ENCODE results near the gene CFAP107. TPM values are rescaled to one million over a fixed set of nuclear protein-coding genes. Genes with fewer than 3 reads are reported as not detected.

The CFAP107 gene
- total and polyA plus RNA-seq, 2 of the 13 experiments (the other 11 are each of a cell fraction or from before 2014, with no cell fraction given): not detected

DNA sequence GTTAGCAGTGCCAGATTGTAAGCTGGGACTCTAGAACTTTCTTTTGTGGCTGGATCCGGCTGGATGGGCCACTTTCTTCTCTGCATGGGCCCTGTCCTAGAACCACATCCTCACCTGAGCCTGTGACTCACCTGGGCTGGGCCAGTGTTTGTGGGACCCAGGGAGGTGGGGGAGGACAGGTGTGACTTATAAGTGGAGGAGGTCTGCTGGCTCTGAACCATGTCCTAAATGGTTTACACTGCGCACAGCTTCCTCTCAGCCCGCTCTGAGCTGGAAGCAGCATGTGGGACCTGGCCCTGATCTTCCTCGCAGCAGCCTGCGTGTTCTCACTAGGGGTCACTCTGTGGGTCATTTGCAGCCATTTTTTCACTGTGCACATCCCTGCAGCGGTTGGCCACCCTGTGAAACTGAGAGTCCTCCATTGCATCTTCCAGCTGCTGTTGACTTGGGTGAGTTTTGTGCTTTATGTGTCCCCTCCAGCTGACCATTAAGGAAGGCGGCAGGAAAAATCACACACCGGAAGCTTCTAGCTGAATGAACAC lies 30.0 kb upstream of the CFAP107 start, which contains the start of gene AADACL3:
Gene AADACL3, plus strand, starts transcription at position 215 of the 542 bp plus-strand sequence. Its CDS starts 67 bp downstream, at position 282.
- TF ChIP-seq CHD2 (IDR thresholded peaks at IDR 0.05; ENCODE audit: low read depth, low read length) (no peak), GATAD2A (CRISPR knock-in tag; IDR thresholded peaks at IDR 0.05) (no peak), CAMTA2 (CRISPR knock-in tag; IDR thresholded peaks at IDR 0.05; ENCODE audit: borderline replicate concordance) (no peak), ZNF782 (CRISPR knock-in tag; IDR thresholded peaks at IDR 0.05; ENCODE audit: borderline replicate concordance) (no peak), ZNF768 (CRISPR knock-in tag; IDR thresholded peaks at IDR 0.05) (no peak), TRIM24 (CRISPR knock-in tag; IDR thresholded peaks at IDR 0.05) (no peak), MBNL3 (CRISPR knock-in tag; conservative IDR thresholded peaks at IDR 0.05) (no peak), ZNF251 (CRISPR knock-in tag; IDR thresholded peaks at IDR 0.05) (no peak), ZNF331 (CRISPR knock-in tag; IDR thresholded peaks at IDR 0.05) (no peak), EHMT2 (IDR thresholded peaks at IDR 0.05; ENCODE audit: borderline replicate concordance, low read depth, low read length) (no peak), ZNF431 (CRISPR knock-in tag; IDR thresholded peaks at IDR 0.05; ENCODE audit: borderline replicate concordance, low read depth) (no peak), KAT8 (CRISPR knock-in tag; IDR thresholded peaks at IDR 0.05) (no peak), ZNF816 (CRISPR knock-in tag; IDR thresholded peaks at IDR 0.05; ENCODE audit: borderline replicate concordance) (no peak), ZFP82 (CRISPR knock-in tag; IDR thresholded peaks at IDR 0.05; ENCODE audit: borderline replicate concordance) (no peak), SMARCE1 (IDR thresholded peaks at IDR 0.05; ENCODE audit: borderline replicate concordance) (no peak), RXRA (CRISPR knock-in tag; IDR thresholded peaks at IDR 0.05) (no peak), ZMYM4 (CRISPR knock-in tag; IDR thresholded peaks at IDR 0.05) (no peak), ZNF30 (CRISPR knock-in tag; IDR thresholded peaks at IDR 0.05) (no peak), KDM6A (CRISPR knock-in tag; IDR thresholded peaks at IDR 0.05; ENCODE audit: low read depth) (no peak)
- TF ChIP-seq, protein P1, sequence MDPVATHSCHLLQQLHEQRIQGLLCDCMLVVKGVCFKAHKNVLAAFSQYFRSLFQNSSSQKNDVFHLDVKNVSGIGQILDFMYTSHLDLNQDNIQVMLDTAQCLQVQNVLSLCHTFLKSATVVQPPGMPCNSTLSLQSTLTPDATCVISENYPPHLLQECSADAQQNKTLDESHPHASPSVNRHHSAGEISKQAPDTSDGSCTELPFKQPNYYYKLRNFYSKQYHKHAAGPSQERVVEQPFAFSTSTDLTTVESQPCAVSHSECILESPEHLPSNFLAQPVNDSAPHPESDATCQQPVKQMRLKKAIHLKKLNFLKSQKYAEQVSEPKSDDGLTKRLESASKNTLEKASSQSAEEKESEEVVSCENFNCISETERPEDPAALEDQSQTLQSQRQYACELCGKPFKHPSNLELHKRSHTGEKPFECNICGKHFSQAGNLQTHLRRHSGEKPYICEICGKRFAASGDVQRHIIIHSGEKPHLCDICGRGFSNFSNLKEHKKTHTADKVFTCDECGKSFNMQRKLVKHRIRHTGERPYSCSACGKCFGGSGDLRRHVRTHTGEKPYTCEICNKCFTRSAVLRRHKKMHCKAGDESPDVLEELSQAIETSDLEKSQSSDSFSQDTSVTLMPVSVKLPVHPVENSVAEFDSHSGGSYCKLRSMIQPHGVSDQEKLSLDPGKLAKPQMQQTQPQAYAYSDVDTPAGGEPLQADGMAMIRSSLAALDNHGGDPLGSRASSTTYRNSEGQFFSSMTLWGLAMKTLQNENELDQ (CRISPR knock-in tag; IDR thresholded peaks at IDR 0.05; ENCODE audit: borderline replicate concordance): no peak
- no peaks in the 10 kb centered on the region for H3K9me3 ChIP-seq (ENCODE audit: low read length)
- ATAC-seq (no peak), DNase-seq (ENCODE audit: low spot score) (no peak), FAIRE-seq (no peak)
- no peak within 1 kb of the TSS for H2AFZ ChIP-seq (ENCODE audit: low read length)
- WGBS (ENCODE audit: low lambda C conversion rate): 49% methylated on average over 3 of the region's 8 CpGs
- peaks cover 1 to 24% of the 10 kb centered on the region in 2 experiments; a peak in 4 of 5 replicates for H3K27me3 ChIP-seq (ENCODE audit: control insufficient read depth in 1 of 2, insufficient read depth in 2 of 2, low read length in 2 of 2)
- no peak within 1 kb of the TSS for H3K9ac ChIP-seq (ENCODE audit: insufficient read depth, low read depth, low read length)
- H3K36me3 ChIP-seq (replicated peaks in 1 of 2; ENCODE audit: control insufficient read depth in 1 of 2, insufficient read depth in 2 of 2, low read length in 2 of 2): no peaks in the 10 kb centered on the region
- H3K79me2 ChIP-seq (ENCODE audit: insufficient read depth, low read length): no peaks in the 10 kb centered on the region
- no peak within 1 kb of the TSS for H3K27ac ChIP-seq (ENCODE audit: extremely low read length, insufficient read depth, low read length)
- H3K4me1 ChIP-seq (ENCODE audit: insufficient read depth, low read length): no peaks in the 10 kb centered on the region
- no peak within 1 kb of the TSS for H3K4me3 ChIP-seq (replicated peaks in 1 of 3; ENCODE audit: insufficient read depth in 1 of 3, low read depth in 2 of 3, low read length in 3 of 3)
- no peak within 1 kb of the TSS for H3K4me2 ChIP-seq (ENCODE audit: low read depth, low read length)
- intact Hi-C loops (cut with micrococcal nuclease; ENCODE audit: unreplicated experiment) (no loop called here), in situ Hi-C loops (cut with HindIII; ENCODE audit: extremely low pct_ligation_motif_present, low pct_unique_long_range_greater_than_20kb) (no loop called here)
- BruUV-seq (replicated peaks): no TSS peak
- POLR2A ChIA-PET: no interaction called here
- CTCF ChIA-PET (ENCODE audit: low intra/inter-chr PET ratio, low total read pairs): no interaction called here
- H4K20me1 ChIP-seq (ENCODE audit: insufficient read depth, low read length): no peaks in the 10 kb centered on the region
